ENCODE results near the gene ABCB7.
"Not testable (repeated sequence)": the region's sequence is repeated elsewhere in the genome, so short reads cannot be mapped to it uniquely, and the experiment has no call there.

Gene ABCB7

DNA sequence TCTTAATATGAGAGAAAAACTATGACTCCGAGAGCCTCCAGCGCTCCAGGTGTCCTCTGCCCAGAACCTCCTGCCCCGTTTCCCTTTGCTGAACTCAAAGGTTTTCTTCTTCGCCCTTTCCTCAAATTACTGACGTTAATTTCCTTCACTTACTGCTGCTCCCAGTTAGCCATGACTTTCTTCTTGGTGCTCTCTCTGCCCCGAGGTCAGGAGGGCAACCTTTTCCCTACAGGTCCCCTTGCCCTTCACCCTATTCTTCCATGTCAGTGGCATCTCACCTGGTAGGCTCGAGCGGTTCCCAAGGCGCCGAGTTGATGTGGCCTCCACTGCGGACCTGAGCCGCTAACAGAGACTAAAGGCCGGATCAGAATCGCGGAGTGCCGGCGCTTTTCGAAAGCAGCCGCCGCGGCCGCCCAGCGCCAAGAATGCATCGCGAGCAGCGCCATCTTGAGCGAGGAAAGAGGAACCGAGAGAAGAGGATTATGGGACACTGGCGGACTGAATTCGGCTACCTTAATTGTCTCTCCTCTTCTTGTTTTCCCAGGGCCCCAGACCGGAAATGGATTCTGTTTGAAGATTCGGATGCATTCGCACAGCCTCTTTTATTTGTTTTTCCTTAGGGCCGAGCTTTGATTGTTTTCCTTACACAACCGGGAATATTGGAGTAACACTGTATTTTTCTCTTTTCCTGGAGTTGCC is at the start of gene ABCB7:
Gene ABCB7 (minus strand): TSS at position 457 of the 699 bp plus-strand sequence. CDS start 11 bp downstream, at position 446.
- peak; percentile 72 to 90 (median 76) for DNase-seq

- peak in 2 of 3 experiments; percentile 48 to 60 for DNase-seq
These were observed 32.5 kb upstream of the ABCB7 start for GRCh38 chrX:75188415-75189206.

DNA sequence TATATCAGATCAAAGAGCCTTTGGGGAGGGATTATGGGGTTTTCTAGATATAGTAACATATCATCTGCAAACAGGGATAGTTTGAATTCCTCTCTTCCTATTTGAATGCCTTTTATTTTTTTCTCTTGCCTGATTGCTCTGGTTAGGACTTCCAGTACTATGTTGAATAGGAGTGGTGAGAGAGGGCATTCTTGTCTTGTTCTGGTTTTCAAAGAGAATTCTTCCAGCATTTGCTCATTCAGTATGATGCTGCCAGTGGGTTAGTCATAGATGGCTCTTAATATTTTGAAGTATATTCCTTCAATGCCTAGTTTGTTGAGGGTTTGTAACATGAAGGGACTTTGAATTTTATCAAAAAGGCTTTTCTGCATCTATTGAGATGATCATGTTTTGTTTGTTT is 25.6 kb upstream of the ABCB7 start:
- no peak for DNase-seq

- DNase-seq = not testable (repeated sequence)
These were observed 23.6 kb upstream of the ABCB7 start for GRCh38 chrX:75179536-75180293.

DNA sequence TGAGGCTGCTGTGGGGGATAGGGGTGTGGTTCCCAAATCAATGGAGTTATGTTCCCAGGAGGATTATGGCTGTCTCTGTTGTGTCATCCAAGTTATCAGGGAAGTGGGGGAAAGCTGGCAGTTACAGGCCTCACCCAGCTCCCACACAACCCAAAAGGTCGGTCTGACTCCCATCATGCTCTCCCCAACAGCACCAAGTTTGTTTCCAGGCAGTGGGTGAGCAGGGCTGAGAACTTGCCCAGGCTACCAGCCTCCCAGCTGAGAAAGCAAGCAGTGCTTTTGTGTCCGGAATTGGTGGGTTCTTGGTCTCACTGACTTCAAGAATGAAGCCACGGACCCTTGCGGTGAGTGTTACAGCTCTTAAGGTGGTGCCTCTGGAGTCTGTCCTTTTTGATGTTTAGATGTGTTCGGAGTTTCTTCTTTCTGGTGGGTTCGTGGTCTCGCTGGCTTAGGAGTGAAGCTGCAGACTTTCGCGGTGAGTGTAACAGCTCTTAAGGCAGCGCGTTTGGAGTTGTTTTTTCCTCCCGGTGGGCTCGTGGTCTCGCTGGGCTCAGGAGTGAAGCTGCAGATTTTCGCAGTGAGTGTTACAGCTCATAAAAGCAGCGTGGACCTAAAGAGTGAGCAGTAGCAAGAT is 16.3 kb upstream of the ABCB7 start:
- not testable (repeated sequence) for DNase-seq

- no peak for DNase-seq
These were observed 2.0 kb upstream of the ABCB7 start for GRCh38 chrX:75158054-75158453.

GRCh38 chrX:75156531-75156945 is 455 bp upstream of the ABCB7 start:
- DNase-seq = no peak

DNA sequence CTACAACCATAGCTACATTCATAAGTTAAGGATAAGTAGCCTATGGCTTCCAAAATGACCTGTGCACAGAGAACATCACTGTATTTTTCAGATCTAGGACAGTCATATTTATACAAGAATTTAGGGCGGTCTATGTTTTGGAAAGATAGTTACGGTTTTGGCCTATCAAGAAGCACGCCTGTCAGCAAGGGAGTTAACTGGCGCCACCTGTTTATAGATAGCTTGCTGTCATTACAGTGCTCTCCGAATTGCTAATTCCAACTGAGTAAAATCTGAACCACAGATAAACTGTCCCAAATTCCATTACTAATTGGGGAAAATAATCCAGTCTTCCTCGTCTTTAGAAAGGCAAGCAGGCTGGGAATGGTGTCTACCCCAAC is 646 bp downstream of the ABCB7 start:
- peak in 1 of 3 experiments; percentile 55 for DNase-seq

GRCh38 chrX:75154871-75155270 is 1.2 kb downstream of the ABCB7 start:
- no peak for DNase-seq

- DNase-seq = no peak
These were observed 4.1 kb downstream of the ABCB7 start for GRCh38 chrX:75151827-75152592.

- DNase-seq = no peak
These were observed 6.4 kb downstream of the ABCB7 start for GRCh38 chrX:75149654-75150053.

DNA sequence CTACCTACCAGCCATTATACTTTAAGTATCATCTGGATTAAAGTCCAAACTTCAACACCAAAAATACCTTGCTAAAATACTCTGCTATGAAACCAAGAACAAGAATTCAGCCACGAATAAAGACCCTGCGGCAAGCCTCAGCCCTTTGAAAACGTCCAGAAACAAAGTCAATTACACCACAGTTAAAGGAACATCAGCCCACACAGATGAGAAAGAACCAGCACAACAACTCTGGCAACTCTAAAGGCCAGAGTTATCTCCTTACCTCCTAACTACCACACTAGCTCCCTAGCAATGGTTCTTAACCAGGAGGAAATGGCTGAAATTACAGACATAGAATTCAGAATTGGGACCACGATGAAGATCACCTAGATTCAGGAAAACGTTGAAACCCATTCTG is 23.4 kb downstream of the ABCB7 start:
- DNase-seq = no peak

GRCh38 chrX:75131973-75132627 is 24.0 kb downstream of the ABCB7 start:
- no peak for DNase-seq

DNA sequence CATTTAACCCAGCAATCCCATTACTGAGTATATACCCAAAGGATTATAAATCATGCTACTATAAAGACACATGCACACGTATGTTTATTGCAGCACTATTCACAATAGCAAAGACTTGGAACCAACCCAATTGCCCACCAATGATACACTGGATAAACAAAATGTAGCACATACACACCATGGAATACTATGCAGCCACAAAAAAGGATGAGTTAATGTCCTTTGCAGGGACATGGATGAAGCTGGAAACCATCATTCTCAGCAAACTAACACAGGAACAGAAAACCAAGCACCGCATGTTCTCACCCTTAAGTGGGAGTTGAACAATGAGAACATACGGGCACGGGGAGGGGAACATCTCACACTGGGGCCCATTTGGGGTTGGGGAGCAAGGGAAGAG is 27.0 kb downstream of the ABCB7 start:
- not testable (repeated sequence) for DNase-seq

- DNase-seq = no peak
These were observed 37.8 kb downstream of the ABCB7 start for GRCh38 chrX:75118296-75118695.

GRCh38 chrX:75115707-75116413 is 40.2 kb downstream of the ABCB7 start:
- DNase-seq = no peak

DNA sequence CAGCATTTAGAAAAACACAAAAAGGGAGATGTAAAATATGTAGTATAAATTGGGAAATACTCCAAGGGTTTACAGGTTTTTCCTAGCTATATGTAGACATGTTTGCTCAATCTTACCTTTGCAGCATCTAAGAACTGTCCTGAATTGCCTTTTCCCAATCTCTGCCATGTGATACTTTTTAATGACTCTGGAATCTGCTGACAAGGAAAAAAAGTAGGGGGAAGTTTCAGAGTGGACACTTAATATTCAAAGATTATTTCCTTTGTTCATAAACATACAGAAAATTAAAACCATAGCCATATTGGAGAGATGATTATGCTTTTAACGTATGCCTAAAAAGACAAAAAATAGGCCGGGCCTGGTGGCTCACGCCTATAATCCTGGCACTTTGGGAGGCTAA is 41.4 kb downstream of the ABCB7 start:
- DNase-seq = no peak

DNA sequence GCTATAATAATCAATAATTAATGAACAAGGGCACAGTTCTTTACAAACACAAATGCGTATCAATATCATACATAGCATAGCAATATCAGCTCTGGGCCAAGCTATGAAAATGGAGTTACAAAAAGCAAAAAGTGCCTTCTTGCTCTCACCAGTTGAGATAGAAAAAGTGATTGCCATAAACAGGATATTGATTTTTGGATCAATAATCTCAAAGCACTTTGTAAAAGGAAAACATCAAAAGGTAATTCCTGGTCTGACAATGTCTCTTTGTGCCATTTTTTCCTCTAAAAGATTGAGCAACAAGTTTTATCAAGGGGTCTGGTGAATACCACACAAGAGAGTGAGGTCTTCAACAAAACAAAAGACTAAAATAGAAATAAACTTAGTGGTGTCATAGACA is 42.4 kb downstream of the ABCB7 start:
- DNase-seq = no peak

- DNase-seq = no peak
These were observed 48.1 kb downstream of the ABCB7 start for GRCh38 chrX:75107863-75108509.

- no peak for DNase-seq
These were observed 49.3 kb downstream of the ABCB7 start for GRCh38 chrX:75106772-75107171.

All from NCI-H1417 (cell line).